RPMI7951 (cell line): ENCODE data around the gene CAPNS1. TPM values are rescaled to one million over a fixed set of nuclear protein-coding genes. Genes with fewer than 3 reads are reported as not detected.
"Not testable (repeated sequence)": the region's sequence is repeated elsewhere in the genome, so short reads cannot be mapped to it uniquely, and the experiment has no call there.

Experiments
- DNase-seq: peaks from one replicate; pipeline ENCODE4 v3.0.0-alpha.2; 2012; ENCODE audit warnings: low read depth
- total RNA-seq: library from RNA; depleted of rRNA; stranded (reverse); fragments of >200 nt; shearing (Covaris generic); gene quantifications from 2 replicates; pipeline ENCODE4 v1.2.3, GENCODE V29; 2014

Gene CAPNS1
- total RNA-seq, 1 experiment from 2014 or later, result 543 TPM

DNA sequence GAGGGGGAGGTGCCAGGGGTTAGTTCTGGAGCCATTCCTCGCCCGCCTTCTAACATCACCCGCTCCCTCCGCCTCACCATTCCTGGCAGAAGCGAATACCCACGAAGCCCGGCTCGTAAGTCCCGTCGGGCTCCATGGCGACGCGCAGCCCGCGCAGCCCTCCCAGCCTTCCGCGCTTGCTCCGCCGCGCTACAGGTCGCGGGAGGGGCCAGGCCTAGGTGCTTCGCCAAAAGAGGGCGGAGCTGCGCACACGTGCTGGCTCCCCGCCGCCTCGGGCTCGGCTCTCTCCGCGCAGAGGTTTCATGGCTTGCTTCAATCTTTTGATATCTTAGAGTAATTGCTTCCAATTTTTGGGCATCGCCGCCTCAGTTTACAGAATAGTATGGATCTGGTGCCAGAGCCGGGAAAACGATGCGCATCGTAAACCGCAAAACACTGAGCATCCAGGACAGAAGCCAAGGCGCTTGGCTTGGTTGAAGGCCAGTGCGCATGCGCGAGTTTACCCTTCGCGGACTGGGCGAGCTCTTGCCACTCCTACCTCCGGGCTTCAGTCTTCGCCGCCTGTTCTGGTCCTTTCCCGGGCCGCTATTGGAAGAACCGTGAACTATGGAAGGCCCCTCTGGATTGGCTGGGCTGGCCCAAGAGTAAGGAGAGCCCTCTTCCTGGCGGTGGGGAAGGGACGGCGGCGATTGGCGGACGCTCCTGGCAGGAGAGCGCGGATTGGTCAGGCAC is 25.0 kb upstream of the CAPNS1 start, which contains the start of gene POLR2I:
Gene POLR2I (minus strand): TSS at position 155 of the 732 bp plus-strand sequence. CDS start 19 bp downstream, at position 136.
- peak; percentile 100 for DNase-seq

DNA sequence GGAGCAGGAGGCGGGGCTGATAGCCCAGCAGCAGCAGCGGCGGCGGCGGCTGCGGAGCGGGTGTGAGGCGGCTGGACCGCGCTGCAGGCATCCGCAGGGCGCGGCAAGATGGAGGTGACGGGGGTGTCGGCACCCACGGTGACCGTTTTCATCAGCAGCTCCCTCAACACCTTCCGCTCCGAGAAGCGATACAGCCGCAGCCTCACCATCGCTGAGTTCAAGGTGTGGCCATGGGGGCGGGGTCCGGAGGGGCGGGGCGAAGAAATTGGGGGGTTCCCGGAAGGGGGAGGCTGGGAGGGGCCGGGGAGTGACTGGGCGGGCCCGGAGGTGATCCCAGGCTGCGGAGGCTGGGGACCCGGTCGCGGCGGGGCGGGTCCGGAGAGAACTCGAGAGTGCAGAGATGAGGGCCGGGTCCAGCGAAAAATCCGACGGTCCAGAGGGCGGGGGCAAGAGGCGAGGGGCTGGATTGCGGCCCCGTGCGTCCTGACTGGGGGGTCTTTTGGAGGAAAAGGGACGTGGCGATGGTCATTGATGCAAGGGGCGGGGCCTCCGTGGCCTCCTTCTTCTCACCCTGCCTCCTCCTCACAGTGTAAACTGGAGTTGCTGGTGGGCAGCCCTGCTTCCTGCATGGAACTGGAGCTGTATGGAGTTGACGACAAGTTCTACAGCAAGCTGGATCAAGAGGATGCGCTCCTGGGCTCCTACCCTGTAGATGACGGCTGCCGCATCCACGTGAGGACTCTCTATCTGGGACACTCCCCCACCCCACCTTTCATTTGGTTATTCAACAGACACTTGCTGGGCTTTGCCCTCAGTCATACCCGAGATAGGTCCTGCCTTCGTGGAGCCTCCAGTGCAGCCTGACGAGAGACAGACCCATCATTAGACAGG is 24.2 kb upstream of the CAPNS1 start, which contains the start of gene TBCB:
Gene TBCB (plus strand): TSS at position 16 of the 891 bp plus-strand sequence. CDS start 93 bp downstream, at position 109.
- DNase-seq, result no peak

DNA sequence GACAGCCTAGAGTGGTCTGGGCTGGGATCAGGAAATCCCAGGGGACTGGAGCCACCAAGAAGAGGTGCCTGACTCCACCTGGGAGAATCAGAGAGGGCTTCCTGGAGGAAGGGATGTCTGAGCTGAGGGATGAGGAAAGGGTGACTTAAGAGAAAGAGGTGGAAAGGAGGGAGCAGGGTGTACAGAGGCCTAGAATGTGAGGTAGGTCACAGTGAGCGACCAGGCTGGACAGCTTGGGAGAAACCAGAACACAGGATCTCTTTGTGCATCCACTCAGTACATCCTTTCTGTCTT is 23.6 kb upstream of the CAPNS1 start:
- no peak for DNase-seq

DNA sequence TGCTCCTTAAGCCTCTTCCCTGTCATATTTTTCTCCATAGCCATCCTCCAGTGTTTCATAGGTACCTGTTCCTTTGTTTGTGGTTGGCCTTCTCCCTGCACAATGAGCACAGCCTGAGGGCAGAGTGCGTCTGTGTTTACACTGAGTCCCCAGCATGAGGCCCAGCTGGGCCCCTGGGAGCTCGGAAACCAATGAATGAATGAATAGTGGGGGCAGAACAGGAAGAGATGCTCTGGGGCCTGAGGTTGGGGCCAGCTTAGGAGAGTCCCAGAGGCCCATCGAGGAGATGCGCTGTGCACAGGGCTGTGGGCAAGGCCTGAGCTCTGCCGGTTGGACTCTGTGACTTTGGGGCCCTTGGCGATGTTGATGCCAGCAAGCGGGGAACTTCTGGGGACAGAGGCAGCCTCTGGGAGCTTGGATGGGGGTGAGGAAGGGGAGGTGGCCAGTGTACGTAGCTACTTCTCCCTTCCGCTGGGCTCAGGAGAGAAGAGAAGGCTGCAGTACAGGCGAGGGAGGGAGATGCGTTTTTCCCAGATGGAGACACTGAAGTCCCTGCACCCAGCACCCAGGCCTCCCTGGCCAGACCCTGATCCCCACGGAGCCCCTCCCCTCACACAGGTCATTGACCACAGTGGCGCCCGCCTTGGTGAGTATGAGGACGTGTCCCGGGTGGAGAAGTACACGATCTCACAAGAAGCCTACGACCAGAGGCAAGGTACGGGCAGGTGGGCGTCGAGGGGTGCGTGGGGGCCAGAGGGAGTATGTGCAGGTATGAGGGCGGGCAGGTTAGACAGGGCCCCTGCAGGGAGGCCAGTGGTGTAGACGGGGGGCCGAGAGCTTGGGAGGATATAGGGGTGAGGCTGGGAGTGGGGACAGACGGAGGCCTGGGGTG is 19.5 kb upstream of the CAPNS1 start:
- DNase-seq, result no peak

DNA sequence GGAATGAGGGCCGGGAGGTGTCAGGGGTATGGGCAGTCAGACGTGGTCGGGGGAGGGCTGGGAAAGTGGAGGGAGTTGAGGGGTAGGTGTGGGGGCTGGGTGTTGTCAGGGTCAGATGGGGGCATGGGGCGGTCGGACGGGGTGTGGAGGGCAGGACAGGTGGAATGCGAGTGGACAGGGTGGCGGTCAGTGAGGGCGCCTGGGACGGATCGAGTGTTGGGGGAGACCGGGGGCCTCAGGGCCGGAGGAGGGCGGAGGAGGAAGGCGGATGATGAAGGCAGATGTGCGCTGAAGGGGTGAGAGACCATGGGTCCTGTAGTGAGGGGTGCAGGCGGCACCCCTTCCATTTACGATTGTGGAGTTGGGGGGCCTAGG is 18.9 kb upstream of the CAPNS1 start:
- no peak for DNase-seq

DNA sequence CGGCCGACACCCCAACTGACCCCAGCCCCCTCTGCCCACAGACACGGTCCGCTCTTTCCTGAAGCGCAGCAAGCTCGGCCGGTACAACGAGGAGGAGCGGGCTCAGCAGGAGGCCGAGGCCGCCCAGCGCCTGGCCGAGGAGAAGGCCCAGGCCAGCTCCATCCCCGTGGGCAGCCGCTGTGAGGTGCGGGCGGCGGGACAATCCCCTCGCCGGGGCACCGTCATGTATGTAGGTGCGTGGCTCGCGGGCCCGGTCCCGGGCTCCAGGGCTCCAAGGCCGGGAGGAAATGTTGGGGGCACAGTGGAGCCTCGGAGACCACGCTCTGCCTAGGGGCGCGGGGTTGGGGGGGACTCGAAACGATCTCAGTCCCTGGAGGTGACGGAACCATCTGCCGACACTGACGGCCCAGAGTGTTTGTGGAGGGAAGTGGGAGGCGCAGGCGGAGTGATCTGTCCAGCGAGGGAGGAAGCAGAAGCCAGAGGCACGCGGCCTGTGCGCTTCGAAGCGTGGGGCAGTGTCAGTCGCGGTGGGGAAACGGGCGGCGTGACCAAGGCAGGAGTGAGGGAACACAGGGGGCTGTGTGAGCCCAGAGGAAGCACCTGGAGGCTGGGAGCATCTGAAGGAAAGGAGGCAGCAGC is 18.3 kb upstream of the CAPNS1 start:
- DNase-seq, result no peak

DNA sequence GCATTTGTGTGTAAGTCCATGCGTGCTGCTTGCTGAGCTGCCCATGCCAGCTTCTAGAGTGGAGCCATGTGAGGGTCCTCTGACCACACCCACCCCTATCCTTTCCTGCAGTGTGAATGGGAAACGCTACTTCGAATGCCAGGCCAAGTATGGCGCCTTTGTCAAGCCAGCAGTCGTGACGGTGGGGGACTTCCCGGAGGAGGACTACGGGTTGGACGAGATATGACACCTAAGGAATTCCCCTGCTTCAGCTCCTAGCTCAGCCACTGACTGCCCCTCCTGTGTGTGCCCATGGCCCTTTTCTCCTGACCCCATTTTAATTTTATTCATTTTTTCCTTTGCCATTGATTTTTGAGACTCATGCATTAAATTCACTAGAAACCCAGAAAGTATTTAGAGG is 14.3 kb upstream of the CAPNS1 start:
- no peak for DNase-seq

DNA sequence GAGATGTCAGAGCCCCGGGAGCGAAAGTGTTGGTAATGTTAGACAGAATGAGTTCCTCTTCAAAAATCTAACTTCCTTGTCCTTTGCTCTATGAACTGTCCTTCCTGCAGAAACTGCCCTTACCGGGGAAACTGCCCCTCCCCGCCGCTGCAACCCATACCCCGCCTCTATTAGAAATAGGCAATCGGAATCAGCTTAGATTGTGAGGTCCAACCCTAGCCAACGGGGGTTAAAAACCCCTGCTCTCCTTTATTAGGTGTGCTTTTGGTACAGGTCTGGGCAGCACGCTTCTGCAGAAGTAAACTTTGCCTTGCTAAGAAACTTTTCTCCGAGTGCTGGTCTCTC is 11.5 kb upstream of the CAPNS1 start:
- peak; percentile 16 for DNase-seq

DNA sequence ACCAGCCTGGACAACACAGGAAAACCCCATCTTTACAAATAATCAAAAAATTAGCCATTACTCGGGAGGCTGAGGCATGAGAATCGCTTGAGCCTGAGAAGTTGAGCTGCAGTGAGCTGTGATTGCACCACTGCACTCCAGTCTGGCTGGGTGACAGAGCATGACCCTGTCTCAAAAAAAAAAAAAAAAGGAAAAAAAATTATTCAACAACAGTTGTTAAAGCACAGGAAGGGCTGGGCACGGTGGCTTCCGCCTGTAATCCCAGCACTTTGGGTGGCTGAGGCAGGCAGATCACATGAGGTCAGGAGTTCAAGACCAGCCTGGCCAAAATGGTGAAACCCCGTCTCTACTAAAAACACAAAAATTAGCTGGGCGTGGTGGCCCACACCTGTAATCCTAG is 8.6 kb upstream of the CAPNS1 start:
- DNase-seq, result not testable (repeated sequence)

DNA sequence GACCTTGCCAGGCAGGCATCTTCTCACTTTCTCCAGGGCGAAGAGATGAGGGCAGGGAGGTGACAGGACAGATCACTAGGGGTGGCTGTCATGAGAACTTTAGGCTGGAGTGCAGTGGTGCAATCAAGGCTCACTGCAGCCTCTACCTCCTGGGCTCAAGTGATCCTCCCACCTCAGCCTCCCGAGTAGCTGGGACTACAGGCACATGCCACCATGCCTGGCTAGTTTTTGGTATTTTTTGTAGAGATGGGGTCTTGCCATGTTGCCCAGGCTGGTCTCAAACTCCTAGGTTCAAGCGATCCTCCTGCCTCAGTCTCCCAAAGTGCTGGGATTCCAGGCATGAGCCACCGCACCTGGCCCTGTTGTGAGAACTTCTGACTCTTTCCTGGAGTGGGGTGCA is 5.0 kb upstream of the CAPNS1 start:
- DNase-seq, result not testable (repeated sequence)

DNA sequence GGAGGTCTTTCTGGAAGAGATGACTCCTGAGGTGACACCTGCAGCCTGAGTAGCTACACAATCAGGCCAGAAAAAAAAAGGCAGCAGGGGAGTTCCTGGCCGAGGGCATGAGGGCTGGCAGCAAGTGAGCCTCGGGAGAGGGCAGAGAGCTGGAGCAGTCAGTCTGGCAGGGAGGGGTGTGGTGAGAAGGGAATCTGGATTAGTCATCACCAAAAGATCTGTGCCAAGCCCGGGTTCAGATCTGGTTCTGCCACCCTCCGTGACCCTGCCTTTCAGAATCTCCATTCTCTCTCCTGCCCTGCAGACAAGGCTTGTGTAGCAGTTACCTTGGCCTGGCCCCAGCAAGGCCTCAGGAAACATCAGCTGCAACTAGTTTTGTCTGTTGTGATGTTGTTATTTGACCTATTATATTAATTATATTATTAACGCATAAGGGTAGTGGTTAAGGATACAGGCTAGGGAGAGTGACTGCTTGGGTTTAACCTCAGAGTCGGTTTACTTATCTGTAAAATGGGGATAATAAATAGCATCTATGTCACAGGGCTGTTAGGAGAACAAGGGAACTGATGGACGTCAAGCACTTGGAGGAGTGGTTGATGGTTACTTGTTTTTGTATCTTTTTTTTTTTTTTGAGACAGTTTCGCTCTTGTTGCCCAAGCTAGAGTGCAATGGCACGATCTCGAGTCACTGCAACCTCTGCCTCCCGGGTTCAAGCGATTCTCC is 2.7 kb upstream of the CAPNS1 start:
- DNase-seq, result peak; percentile 95

DNA sequence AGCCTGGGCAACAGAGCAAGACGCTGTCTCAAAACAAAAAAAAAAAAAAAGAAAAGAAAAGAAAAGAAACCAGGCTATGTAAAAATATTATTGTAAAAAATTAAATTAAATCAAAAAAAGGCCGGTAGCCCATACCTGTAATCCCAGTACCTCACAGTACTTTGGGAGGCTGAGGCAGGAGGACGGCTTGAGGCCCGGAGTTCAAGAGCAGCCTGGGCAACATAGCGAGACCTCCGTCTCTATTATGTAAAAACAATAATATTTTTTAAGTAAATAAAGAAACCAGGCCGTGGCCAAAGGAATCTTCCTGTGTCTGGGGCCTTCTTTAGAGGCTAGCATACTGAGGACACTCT is 770 bp upstream of the CAPNS1 start:
- DNase-seq, result no peak

DNA sequence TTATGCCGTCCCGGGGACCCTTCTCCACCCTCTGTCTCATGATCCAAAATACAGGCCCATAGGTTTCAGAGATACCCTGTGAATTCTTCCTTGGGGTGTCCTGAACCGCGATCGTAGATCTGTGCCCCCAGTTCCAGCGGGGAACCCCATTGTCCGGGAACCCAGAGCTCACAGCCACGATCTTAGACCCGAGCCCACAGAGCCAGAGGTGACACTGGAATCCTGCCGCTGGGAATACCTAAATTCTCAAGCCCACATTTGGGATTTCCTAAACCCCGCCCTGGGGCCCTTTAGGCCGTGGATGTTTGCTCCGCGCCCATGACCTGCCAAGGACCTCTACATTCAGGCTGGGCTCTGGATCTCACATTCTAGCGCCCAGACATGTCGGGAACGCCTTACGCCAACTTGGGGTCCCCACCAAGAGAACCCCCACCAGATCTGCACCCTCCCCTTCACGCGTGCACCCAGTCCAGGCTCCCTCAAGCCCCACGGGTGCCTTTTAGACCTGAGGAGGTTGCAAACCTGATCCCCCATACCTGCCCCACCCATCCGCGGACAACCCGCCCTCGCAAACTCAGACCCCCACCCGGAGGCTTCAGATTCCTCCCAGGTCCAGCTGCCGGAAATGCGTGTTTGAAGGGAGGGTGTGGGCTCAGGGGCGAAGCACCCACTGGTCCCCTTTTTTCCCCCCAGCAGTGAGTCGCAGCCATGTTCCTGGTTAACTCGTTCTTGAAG is 605 bp downstream of the CAPNS1 start:
- peak; percentile 62 for DNase-seq

DNA sequence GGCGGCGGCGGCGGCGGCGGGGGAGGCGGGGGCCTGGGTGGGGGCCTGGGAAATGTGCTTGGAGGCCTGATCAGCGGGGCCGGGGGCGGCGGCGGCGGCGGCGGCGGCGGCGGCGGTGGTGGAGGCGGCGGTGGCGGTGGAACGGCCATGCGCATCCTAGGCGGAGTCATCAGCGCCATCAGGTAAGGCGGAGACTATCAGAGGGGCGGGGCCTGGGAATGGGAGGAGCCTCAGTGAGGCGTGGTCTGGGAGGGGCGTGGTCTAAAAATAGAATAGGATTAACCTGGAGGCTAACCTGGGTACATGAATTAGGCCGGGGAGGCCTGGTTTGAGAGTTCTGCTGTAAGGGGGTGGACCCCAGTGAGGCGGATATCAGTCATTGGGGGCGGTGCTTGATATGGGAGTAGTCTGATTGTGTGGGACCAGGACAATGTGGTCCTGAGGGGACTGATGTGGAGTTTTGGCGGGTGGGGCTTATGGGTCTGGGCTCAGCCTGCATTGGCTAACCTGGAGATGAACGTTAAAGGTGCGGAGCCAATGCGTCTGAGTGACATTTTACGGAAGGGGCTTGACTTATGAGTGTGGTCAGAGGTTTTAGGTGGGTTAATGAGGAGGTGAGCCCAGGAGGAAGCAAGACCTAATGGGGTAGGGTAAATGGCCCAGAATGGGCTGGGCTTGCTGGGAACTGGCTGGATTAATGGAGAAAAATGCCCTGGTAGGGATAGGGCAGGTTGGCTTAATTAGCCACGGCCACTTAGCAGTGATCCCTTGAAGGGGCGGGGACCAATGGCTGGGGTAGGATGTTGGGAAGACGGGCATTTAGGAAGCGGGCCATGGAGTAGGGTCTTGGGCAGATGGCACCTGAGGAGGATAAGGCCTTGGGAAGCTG is 1.4 kb downstream of the CAPNS1 start:
- peak; percentile 78 for DNase-seq

DNA sequence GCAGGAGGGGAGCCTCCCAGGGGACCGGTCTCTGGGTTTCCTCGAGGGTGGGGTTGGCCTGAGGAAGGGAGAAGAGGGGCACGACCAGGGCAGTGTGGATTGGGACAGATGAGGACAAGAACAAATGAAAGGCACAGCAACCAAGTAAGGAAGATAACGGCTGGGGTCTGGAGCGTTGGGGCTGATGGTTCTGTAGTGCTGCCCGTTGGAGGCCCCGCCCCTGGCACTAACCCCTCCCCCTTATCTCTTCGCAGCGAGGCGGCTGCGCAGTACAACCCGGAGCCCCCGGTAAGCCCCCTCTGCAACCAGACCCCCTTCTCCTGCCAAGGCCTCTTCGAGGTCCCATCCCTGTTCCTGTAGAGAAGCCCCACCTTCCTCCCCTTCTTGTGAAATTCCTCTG is 2.2 kb downstream of the CAPNS1 start:
- DNase-seq, result no peak

DNA sequence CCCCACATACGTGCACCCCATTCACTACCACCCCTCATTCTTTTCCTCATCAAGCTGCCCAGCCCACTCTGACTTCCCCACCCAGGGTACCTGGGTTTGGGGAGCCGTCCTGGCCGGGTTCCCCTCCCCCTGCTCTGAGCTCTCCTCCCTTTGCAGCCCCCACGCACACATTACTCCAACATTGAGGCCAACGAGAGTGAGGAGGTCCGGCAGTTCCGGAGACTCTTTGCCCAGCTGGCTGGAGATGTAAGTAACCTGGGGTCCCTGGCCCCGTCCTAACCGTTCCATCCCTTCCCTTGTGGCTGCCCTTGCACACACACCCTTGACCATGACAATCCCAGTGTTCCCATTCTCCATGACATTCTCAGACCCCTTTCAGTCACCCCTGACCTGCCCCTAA is 2.6 kb downstream of the CAPNS1 start:
- no peak for DNase-seq

DNA sequence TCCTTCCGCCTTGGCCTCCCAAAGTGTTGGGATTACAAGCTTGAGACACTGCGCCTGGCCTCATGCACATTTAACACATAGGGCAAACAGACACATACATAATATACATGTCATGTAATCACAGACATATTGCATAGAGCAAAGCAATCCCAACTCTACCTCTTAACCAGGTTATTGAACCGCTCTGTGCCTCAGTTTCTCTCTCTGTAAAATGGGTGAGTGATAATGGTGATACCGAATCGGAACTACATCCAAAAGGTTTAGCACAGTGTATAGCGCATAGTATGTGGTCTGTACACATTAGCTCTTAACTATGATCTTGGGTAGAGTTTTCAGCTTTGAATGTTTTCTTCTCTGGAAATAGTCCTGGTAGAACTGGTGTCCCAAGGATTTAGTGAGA is 4.8 kb downstream of the CAPNS1 start:
- DNase-seq, result no peak

DNA sequence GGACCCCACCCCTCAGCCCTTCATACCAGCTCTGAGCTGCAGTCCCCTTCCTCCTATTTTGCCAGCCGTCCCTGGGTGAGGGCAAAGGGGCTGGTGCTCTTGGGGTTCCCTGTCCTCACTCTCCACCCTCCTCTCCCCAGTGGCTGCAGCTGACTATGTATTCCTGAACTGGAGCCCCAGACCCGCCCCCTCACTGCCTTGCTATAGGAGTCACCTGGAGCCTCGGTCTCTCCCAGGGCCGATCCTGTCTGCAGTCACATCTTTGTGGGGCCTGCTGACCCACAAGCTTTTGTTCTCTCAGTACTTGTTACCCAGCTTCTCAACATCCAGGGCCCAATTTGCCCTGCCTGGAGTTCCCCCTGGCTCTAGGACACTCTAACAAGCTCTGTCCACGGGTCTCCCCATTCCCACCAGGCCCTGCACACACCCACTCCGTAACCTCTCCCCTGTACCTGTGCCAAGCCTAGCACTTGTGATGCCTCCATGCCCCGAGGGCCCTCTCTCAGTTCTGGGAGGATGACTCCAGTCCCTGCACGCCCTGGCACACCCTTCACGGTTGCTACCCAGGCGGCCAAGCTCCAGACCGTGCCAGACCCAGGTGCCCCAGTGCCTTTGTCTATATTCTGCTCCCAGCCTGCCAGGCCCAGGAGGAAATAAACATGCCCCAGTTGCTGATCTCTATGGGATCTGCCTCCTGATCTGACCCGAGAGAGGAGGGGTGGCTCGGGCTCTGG is 10.0 kb downstream of the CAPNS1 start:
- no peak for DNase-seq

DNA sequence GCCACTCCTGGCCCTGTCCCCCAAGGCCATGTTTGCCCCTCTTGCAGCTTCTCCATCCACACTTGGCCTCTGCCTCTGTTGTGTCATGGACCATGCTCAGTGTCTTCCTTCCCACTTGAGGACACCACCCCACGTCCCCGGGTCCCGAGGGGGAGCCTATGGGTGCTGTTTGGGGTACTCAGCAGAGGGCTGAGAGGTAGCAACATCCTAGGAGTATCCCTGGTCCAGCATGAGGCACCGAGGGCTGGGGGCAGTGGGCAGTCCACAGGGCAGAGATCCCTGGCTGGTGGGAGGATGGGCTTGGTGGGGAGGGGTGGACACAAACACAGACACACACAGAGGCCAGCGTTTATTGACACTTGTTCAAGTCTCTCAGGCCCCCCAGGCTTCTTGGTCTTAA is 10.7 kb downstream of the CAPNS1 start:
- DNase-seq, result no peak
